ENCODE data around the gene PHLDB3.
"Not testable (repeated sequence)": the region's sequence is repeated elsewhere in the genome, so short reads cannot be mapped to it uniquely, and the experiment has no call there.

The PHLDB3 gene

GRCh38 chr19:43548706-43549105, 44.2 kb upstream of the PHLDB3 start:
- Histone ChIP-seq H3K27ac (ENCODE audit: low read depth, low read length) (no peak overlapping the region), H3K56ac (ENCODE audit: low read length) (no peak overlapping the region), H3K23ac (ENCODE audit: low read length) (no peak overlapping the region), H2BK5ac (ENCODE audit: low read length) (no peak overlapping the region), H2BK15ac (replicated peaks; ENCODE audit: low read depth) (no peak overlapping the region), H3K4me2 (ENCODE audit: low read length) (no peak overlapping the region), H3K9ac (ENCODE audit: low read length) (no peak overlapping the region), H3K79me2 (ENCODE audit: control insufficient read depth, insufficient read depth, low read length) (no peaks in the 10 kb centered on the region), H2BK120ac (ENCODE audit: low read depth, low read length) (no peak overlapping the region), H4K8ac (ENCODE audit: low read depth, low read length) (no peak overlapping the region), H3K79me1 (ENCODE audit: low read length) (no peaks in the 10 kb centered on the region), H3K18ac (ENCODE audit: low read length) (no peak overlapping the region), H2AK5ac (ENCODE audit: low read length) (no peak overlapping the region), H3K4ac (ENCODE audit: low read depth, low read length) (no peak overlapping the region), H3K4me1 (ENCODE audit: control insufficient read depth, low read depth, low read length) (no peaks in the 10 kb centered on the region), H3K36me3 (ENCODE audit: control insufficient read depth, insufficient read depth, low read length) (peaks cover 6% of the 10 kb centered on the region), H3K27me3 (ENCODE audit: insufficient read depth, low read length, poor library complexity) (no peaks in the 10 kb centered on the region), H3K4me3 (ENCODE audit: low read length) (no peak overlapping the region), H4K5ac (ENCODE audit: low read length) (no peak overlapping the region)
- no CpG with 5 or more reads among the region's 2 CpGs for WGBS (ENCODE audit: extremely low coverage, insufficient coverage, low lambda C conversion rate)
- no peak for DNase-seq

GRCh38 chr19:43547926-43548325, 43.4 kb upstream of the PHLDB3 start:
- H3K23ac ChIP-seq (ENCODE audit: low read length); H3K79me1 ChIP-seq (ENCODE audit: low read length); H3K4me3 ChIP-seq (ENCODE audit: low read length); DNase-seq; H2BK120ac ChIP-seq (ENCODE audit: low read depth, low read length); H3K27me3 ChIP-seq (ENCODE audit: insufficient read depth, low read length, poor library complexity); H3K79me2 ChIP-seq (ENCODE audit: control insufficient read depth, insufficient read depth, low read length); H3K9ac ChIP-seq (ENCODE audit: low read length); H3K36me3 ChIP-seq (ENCODE audit: control insufficient read depth, insufficient read depth, low read length); H3K4me2 ChIP-seq (ENCODE audit: low read length); H3K18ac ChIP-seq (ENCODE audit: low read length); H3K56ac ChIP-seq (ENCODE audit: low read length); H2AK5ac ChIP-seq (ENCODE audit: low read length); H4K8ac ChIP-seq (ENCODE audit: low read depth, low read length); H2BK5ac ChIP-seq (ENCODE audit: low read length); H3K4me1 ChIP-seq (ENCODE audit: control insufficient read depth, low read depth, low read length); H3K27ac ChIP-seq (ENCODE audit: low read depth, low read length); H2BK15ac ChIP-seq (replicated peaks; ENCODE audit: low read depth); H4K5ac ChIP-seq (ENCODE audit: low read length); H3K4ac ChIP-seq (ENCODE audit: low read depth, low read length): not testable (repeated sequence)
- WGBS (ENCODE audit: extremely low coverage, insufficient coverage, low lambda C conversion rate), result no CpG with 5 or more reads among the region's 24 CpGs

- Histone ChIP-seq H3K4me1 (ENCODE audit: control insufficient read depth, low read depth, low read length) (no peaks in the 10 kb centered on the region), H3K56ac (ENCODE audit: low read length) (no peak overlapping the region), H3K36me3 (ENCODE audit: control insufficient read depth, insufficient read depth, low read length) (peaks cover 6% of the 10 kb centered on the region), H2BK120ac (ENCODE audit: low read depth, low read length) (no peak overlapping the region), H3K18ac (ENCODE audit: low read length) (no peak overlapping the region), H2BK15ac (replicated peaks; ENCODE audit: low read depth) (no peak overlapping the region), H3K79me2 (ENCODE audit: control insufficient read depth, insufficient read depth, low read length) (no peaks in the 10 kb centered on the region), H3K23ac (ENCODE audit: low read length) (no peak overlapping the region), H3K79me1 (ENCODE audit: low read length) (no peaks in the 10 kb centered on the region), H3K4ac (ENCODE audit: low read depth, low read length) (no peak overlapping the region), H3K27ac (ENCODE audit: low read depth, low read length) (no peak overlapping the region), H4K8ac (ENCODE audit: low read depth, low read length) (no peak overlapping the region), H2BK5ac (ENCODE audit: low read length) (no peak overlapping the region), H3K27me3 (ENCODE audit: insufficient read depth, low read length, poor library complexity) (no peaks in the 10 kb centered on the region), H4K5ac (ENCODE audit: low read length) (no peak overlapping the region), H2AK5ac (ENCODE audit: low read length) (no peak overlapping the region), H3K9ac (ENCODE audit: low read length) (no peak overlapping the region), H3K4me2 (ENCODE audit: low read length) (no peak overlapping the region), H3K4me3 (ENCODE audit: low read length) (no peak overlapping the region)
- DNase-seq, result no peak
- no CpG with 5 or more reads among the region's 3 CpGs for WGBS (ENCODE audit: extremely low coverage, insufficient coverage, low lambda C conversion rate)
Observed at GRCh38 chr19:43546581-43546980, 42.0 kb upstream of the PHLDB3 start.

DNA sequence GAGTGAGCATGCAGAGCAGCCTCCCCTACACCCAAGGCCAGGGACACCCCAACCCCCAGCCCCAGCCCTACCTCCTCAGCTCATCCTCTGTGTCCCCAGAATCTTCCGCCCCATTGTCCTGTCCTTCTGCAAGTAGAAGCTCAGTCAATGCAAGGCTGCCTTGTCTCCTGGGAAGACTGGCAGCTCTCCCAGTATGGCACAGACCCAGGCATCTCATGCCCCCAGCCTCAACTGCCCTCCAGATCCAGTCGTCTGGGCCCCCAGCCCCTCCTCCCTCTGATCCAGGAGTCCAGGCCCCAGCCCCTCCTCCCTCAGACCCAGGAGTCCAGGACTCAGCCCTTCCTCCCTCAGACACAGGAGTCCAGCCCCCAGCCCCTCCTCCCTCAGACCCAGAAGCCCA, 41.4 kb upstream of the PHLDB3 start:
- Histone ChIP-seq H2AK5ac (ENCODE audit: low read length) (no peak overlapping the region), H3K79me2 (ENCODE audit: control insufficient read depth, insufficient read depth, low read length) (no peaks in the 10 kb centered on the region), H3K4me3 (ENCODE audit: low read length) (no peak overlapping the region), H4K8ac (ENCODE audit: low read depth, low read length) (no peak overlapping the region), H3K9ac (ENCODE audit: low read length) (no peak overlapping the region), H3K56ac (ENCODE audit: low read length) (no peak overlapping the region), H3K4me1 (ENCODE audit: control insufficient read depth, low read depth, low read length) (no peaks in the 10 kb centered on the region), H2BK120ac (ENCODE audit: low read depth, low read length) (no peak overlapping the region), H2BK15ac (replicated peaks; ENCODE audit: low read depth) (no peak overlapping the region), H3K27me3 (ENCODE audit: insufficient read depth, low read length, poor library complexity) (no peaks in the 10 kb centered on the region), H3K27ac (ENCODE audit: low read depth, low read length) (no peak overlapping the region), H3K36me3 (ENCODE audit: control insufficient read depth, insufficient read depth, low read length) (peaks cover 3% of the 10 kb centered on the region), H4K5ac (ENCODE audit: low read length) (no peak overlapping the region), H3K4ac (ENCODE audit: low read depth, low read length) (no peak overlapping the region), H3K4me2 (ENCODE audit: low read length) (no peak overlapping the region), H3K79me1 (ENCODE audit: low read length) (no peaks in the 10 kb centered on the region), H3K18ac (ENCODE audit: low read length) (no peak overlapping the region), H2BK5ac (ENCODE audit: low read length) (no peak overlapping the region), H3K23ac (ENCODE audit: low read length) (no peak overlapping the region)
- no peak for DNase-seq
- WGBS (ENCODE audit: extremely low coverage, insufficient coverage, low lambda C conversion rate), result no CpG with 5 or more reads among the region's 2 CpGs

GRCh38 chr19:43545276-43545675, 40.7 kb upstream of the PHLDB3 start:
- Histone ChIP-seq H3K4me2 (ENCODE audit: low read length) (no peak overlapping the region), H3K4me3 (ENCODE audit: low read length) (no peak overlapping the region), H4K8ac (ENCODE audit: low read depth, low read length) (no peak overlapping the region), H3K23ac (ENCODE audit: low read length) (no peak overlapping the region), H3K4me1 (ENCODE audit: control insufficient read depth, low read depth, low read length) (no peaks in the 10 kb centered on the region), H3K18ac (ENCODE audit: low read length) (no peak overlapping the region), H3K56ac (ENCODE audit: low read length) (no peak overlapping the region), H3K36me3 (ENCODE audit: control insufficient read depth, insufficient read depth, low read length) (peaks cover 4% of the 10 kb centered on the region), H3K79me1 (ENCODE audit: low read length) (no peaks in the 10 kb centered on the region), H3K27ac (ENCODE audit: low read depth, low read length) (no peak overlapping the region), H3K27me3 (ENCODE audit: insufficient read depth, low read length, poor library complexity) (no peaks in the 10 kb centered on the region), H4K5ac (ENCODE audit: low read length) (no peak overlapping the region), H2AK5ac (ENCODE audit: low read length) (no peak overlapping the region), H2BK15ac (replicated peaks; ENCODE audit: low read depth) (no peak overlapping the region), H2BK5ac (ENCODE audit: low read length) (no peak overlapping the region), H2BK120ac (ENCODE audit: low read depth, low read length) (no peak overlapping the region), H3K4ac (ENCODE audit: low read depth, low read length) (no peak overlapping the region), H3K79me2 (ENCODE audit: control insufficient read depth, insufficient read depth, low read length) (no peaks in the 10 kb centered on the region), H3K9ac (ENCODE audit: low read length) (no peak overlapping the region)
- DNase-seq, result no peak
- WGBS (ENCODE audit: extremely low coverage, insufficient coverage, low lambda C conversion rate), result no CpG with 5 or more reads among the region's 5 CpGs

DNA sequence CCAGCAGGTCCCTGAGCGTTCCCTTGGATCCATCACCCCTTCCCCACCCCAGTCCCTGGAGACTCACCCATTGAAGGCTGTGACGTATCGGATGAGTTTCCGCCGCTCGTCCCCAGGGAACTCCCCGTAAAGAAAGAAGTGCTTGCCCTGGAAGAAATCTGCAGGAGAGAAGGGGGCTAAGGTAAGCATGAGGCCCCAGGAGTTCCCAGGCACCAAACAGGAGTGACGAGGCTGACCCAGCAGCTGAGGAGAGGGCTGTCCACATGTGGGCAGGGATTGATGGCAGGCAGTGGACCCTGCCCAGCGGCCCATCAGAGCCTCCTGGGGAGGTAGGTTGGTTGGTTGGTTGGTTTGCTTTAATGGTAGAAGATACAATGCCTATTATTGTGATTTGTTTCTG, 39.5 kb upstream of the PHLDB3 start:
- no peak overlapping the region for H2BK5ac ChIP-seq (ENCODE audit: low read length)
- DNase-seq, result no peak
- no peaks in the 10 kb centered on the region for H3K79me2 ChIP-seq (ENCODE audit: control insufficient read depth, insufficient read depth, low read length)
- no peak overlapping the region for H2BK120ac ChIP-seq (ENCODE audit: low read depth, low read length)
- peaks cover 6% of the 10 kb centered on the region for H3K36me3 ChIP-seq (ENCODE audit: control insufficient read depth, insufficient read depth, low read length)
- H2AK5ac ChIP-seq (ENCODE audit: low read length), result no peak overlapping the region
- no peak overlapping the region for H4K8ac ChIP-seq (ENCODE audit: low read depth, low read length)
- H3K4ac ChIP-seq (ENCODE audit: low read depth, low read length), result no peak overlapping the region
- no peaks in the 10 kb centered on the region for H3K27me3 ChIP-seq (ENCODE audit: insufficient read depth, low read length, poor library complexity)
- no peaks in the 10 kb centered on the region for H3K79me1 ChIP-seq (ENCODE audit: low read length)
- H3K23ac ChIP-seq (ENCODE audit: low read length), result no peak overlapping the region
- no peak overlapping the region for H4K5ac ChIP-seq (ENCODE audit: low read length)
- H3K27ac ChIP-seq (ENCODE audit: low read depth, low read length), result no peak overlapping the region
- H3K4me2 ChIP-seq (ENCODE audit: low read length), result no peak overlapping the region
- H3K56ac ChIP-seq (ENCODE audit: low read length), result no peak overlapping the region
- no peak overlapping the region for H3K18ac ChIP-seq (ENCODE audit: low read length)
- no peak overlapping the region for H3K4me3 ChIP-seq (ENCODE audit: low read length)
- WGBS (ENCODE audit: extremely low coverage, insufficient coverage, low lambda C conversion rate), result no CpG with 5 or more reads among the region's 9 CpGs
- H3K9ac ChIP-seq (ENCODE audit: low read length), result no peak overlapping the region
- H3K4me1 ChIP-seq (ENCODE audit: control insufficient read depth, low read depth, low read length), result no peaks in the 10 kb centered on the region
- H2BK15ac ChIP-seq (replicated peaks; ENCODE audit: low read depth), result no peak overlapping the region

Data from mesendoderm (in vitro differentiated cells).